ENCODE data around the gene SIVA1. TPM values are rescaled to one million over a fixed set of nuclear protein-coding genes. Genes with fewer than 3 reads are reported as not detected.

The SIVA1 gene
- polyA plus RNA-seq, 3 donors = 102 to 193 (median 156) TPM

DNA sequence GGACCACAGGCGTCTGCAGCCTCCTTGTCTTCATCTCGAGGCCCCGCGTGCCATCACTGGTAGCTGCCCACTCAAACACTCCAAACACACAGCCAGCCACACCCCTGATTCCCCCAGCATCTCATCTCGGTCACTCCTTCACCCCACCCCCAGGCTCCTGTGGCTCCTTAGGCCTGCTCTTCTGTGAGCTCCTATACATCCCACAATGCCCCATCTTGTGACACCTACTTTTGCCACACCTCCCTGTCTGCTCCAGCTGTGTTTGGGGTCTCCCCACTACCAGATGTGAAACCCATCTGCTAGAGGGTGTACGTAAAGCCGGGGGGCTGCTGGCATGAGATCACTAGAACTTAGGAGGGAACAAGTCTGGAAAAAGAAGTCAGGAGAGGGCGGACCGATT is 38.5 kb downstream of the SIVA1 start:
- TF ChIP-seq, protein P1, sequence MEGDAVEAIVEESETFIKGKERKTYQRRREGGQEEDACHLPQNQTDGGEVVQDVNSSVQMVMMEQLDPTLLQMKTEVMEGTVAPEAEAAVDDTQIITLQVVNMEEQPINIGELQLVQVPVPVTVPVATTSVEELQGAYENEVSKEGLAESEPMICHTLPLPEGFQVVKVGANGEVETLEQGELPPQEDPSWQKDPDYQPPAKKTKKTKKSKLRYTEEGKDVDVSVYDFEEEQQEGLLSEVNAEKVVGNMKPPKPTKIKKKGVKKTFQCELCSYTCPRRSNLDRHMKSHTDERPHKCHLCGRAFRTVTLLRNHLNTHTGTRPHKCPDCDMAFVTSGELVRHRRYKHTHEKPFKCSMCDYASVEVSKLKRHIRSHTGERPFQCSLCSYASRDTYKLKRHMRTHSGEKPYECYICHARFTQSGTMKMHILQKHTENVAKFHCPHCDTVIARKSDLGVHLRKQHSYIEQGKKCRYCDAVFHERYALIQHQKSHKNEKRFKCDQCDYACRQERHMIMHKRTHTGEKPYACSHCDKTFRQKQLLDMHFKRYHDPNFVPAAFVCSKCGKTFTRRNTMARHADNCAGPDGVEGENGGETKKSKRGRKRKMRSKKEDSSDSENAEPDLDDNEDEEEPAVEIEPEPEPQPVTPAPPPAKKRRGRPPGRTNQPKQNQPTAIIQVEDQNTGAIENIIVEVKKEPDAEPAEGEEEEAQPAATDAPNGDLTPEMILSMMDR (IDR thresholded peaks at IDR 0.05) = no peak
- peaks cover 18 to 45% of the 10 kb centered on the region in 2 donors for H3K36me3 Mint-ChIP-seq
- Histone ChIP-seq H3K9me3 (replicated peaks in 1 of 2; ENCODE audit: control insufficient read depth in 1 of 2, insufficient read depth in 1 of 2, low read length in 2 of 2) (no peaks in the 10 kb centered on the region), H3K4me1 (ENCODE audit: control insufficient read depth in 1 of 2, insufficient read depth in 2 of 2, low read length in 2 of 2) (peaks cover 50 to 60% of the 10 kb centered on the region in 2 donors), H3K27me3 (ENCODE audit: control insufficient read depth in 2 of 2, insufficient read depth in 2 of 2, low read length in 2 of 2) (no peaks in the 10 kb centered on the region), H4K20me1 (ENCODE audit: insufficient read depth, low read length) (peaks cover 65% of the 10 kb centered on the region), H3K4me3 (replicated peaks in 1 of 3; ENCODE audit: low read depth in 2 of 3, low read length in 3 of 3) (no peak overlapping the region), H3K79me2 (ENCODE audit: insufficient read depth, low read length) (peaks cover 78% of the 10 kb centered on the region), H2AFZ (ENCODE audit: insufficient read depth, low read depth, low read length, poor library complexity, severe bottlenecking) (no peak overlapping the region), H3K4me2 (replicated peaks; ENCODE audit: extremely low read depth, low read length, poor library complexity, severe bottlenecking) (no peak overlapping the region), H3K9ac (ENCODE audit: insufficient read depth, low read length, poor library complexity, severe bottlenecking) (no peak overlapping the region), H3K27ac (ENCODE audit: low read depth in 1 of 2, low read length in 2 of 2) (no peak overlapping the region), H3K36me3 (replicated peaks in 1 of 2; ENCODE audit: control insufficient read depth in 1 of 2, insufficient read depth in 2 of 2, low read length in 2 of 2) (peaks cover 24 to 33% of the 10 kb centered on the region in 2 donors)
- H3K9me3 Mint-ChIP-seq = peaks cover 0 to 2% (median 0%) of the 10 kb centered on the region in 7 donors
- H3K27ac Mint-ChIP-seq = peak overlapping the region in 3 of 7 donors; percentile 10 to 56 (median 23)
- WGBS (ENCODE audit: insufficient coverage) = 98% methylated on average over 5 of the region's 9 CpGs
- peaks cover 59% of the 10 kb centered on the region for H3K4me1 Mint-ChIP-seq
- no peak for DNase-seq
- intact Hi-C loops (cut with micrococcal nuclease) = loop anchor here in 1 of 2 donors (10.0 kb wide), 1 partner anchor 193 kb away; the partner anchor contains the start of gene CLBA1
- peaks cover 0 to 5% (median 2%) of the 10 kb centered on the region in 3 donors for H3K27me3 Mint-ChIP-seq (ENCODE audit: low read depth in 3 of 3)
- no peak overlapping the region for H3K4me3 Mint-ChIP-seq

- Mint-ChIP-seq H3K4me3 (no peak overlapping the region), H3K4me1 (peaks cover 53% of the 10 kb centered on the region), H3K9me3 (peaks cover 0 to 2% (median 0%) of the 10 kb centered on the region in 7 donors), H3K27ac (peak overlapping the region in 1 of 7 donors; percentile 20), H3K27me3 (ENCODE audit: low read depth in 3 of 3) (peaks cover 0 to 13% (median 5%) of the 10 kb centered on the region in 3 donors), H3K36me3 (peaks cover 18 to 45% of the 10 kb centered on the region in 2 donors)
- intact Hi-C loops (cut with micrococcal nuclease) = loop anchor here in 1 of 2 donors (10.0 kb wide), 1 partner anchor 193 kb away; the partner anchor contains the start of gene CLBA1
- Histone ChIP-seq H3K27me3 (ENCODE audit: control insufficient read depth in 2 of 2, insufficient read depth in 2 of 2, low read length in 2 of 2) (peaks cover 0 to 5% of the 10 kb centered on the region in 2 donors), H3K4me1 (ENCODE audit: control insufficient read depth in 1 of 2, insufficient read depth in 2 of 2, low read length in 2 of 2) (peaks cover 41 to 52% of the 10 kb centered on the region in 2 donors), H4K20me1 (ENCODE audit: insufficient read depth, low read length) (peaks cover 63% of the 10 kb centered on the region), H3K27ac (ENCODE audit: low read depth in 1 of 2, low read length in 2 of 2) (peak overlapping the region in 1 of 2 donors; percentile 3), H3K4me3 (replicated peaks in 1 of 3; ENCODE audit: low read depth in 2 of 3, low read length in 3 of 3) (no peak overlapping the region), H3K9me3 (replicated peaks in 1 of 2; ENCODE audit: control insufficient read depth in 1 of 2, insufficient read depth in 1 of 2, low read length in 2 of 2) (no peaks in the 10 kb centered on the region), H3K4me2 (replicated peaks; ENCODE audit: extremely low read depth, low read length, poor library complexity, severe bottlenecking) (no peak overlapping the region), H3K36me3 (replicated peaks in 1 of 2; ENCODE audit: control insufficient read depth in 1 of 2, insufficient read depth in 2 of 2, low read length in 2 of 2) (peaks cover 24 to 33% of the 10 kb centered on the region in 2 donors), H3K9ac (ENCODE audit: insufficient read depth, low read length, poor library complexity, severe bottlenecking) (no peak overlapping the region), H2AFZ (ENCODE audit: insufficient read depth, low read depth, low read length, poor library complexity, severe bottlenecking) (no peak overlapping the region), H3K79me2 (ENCODE audit: insufficient read depth, low read length) (peaks cover 74% of the 10 kb centered on the region)
- no peak for DNase-seq
- TF ChIP-seq, protein P1 (IDR thresholded peaks at IDR 0.05) = no peak
- WGBS (ENCODE audit: insufficient coverage) = 87% methylated on average over 22 of the region's 25 CpGs
Measured at GRCh38 chr14:104792101-104792884, 39.3 kb downstream of the SIVA1 start.

All from CD14-positive monocyte (primary cell).